HepG2 (cell line): ENCODE measurements around the gene BLCAP. TPM values are rescaled to one million over a fixed set of nuclear protein-coding genes. Genes with fewer than 3 reads are reported as not detected.

Experiments
- BHLHE40 ChIP-seq: IDR thresholded peaks from 2 replicates; pipeline ENCODE4 v1.6.1; 2011; ENCODE audit warnings: low read length, improper control_type of control experiment
- CTCF ChIP-seq: sonication (generic); formaldehyde crosslinking; IDR thresholded peaks from 2 replicates; pipeline ENCODE4 v1.5.0; 2020; ENCODE audit warnings: mild to moderate bottlenecking, missing genetic modification reagents, moderate library complexity
- DMAP1 ChIP-seq: IDR thresholded peaks from 2 replicates; pipeline ENCODE4 v1.6.1; 2016
- MXD3 ChIP-seq: IDR thresholded peaks from 2 replicates; pipeline ENCODE4 v1.6.1; 2016; ENCODE audit warnings: mild to moderate bottlenecking, missing biosample characterization, missing genetic modification reagents
- PHF8 ChIP-seq: sonication (generic); formaldehyde crosslinking; IDR thresholded peaks from 2 replicates; pipeline ENCODE4 v1.5.0; 2020; ENCODE audit warnings: missing genetic modification reagents
- RNF2 ChIP-seq: fragments of 450-650 bp; conservative IDR thresholded peaks from 2 replicates; pipeline ENCODE4 v1.6.1; 2016; ENCODE audit warnings: low read depth
- SMC3 ChIP-seq: IDR thresholded peaks from 2 replicates; pipeline ENCODE4 v1.6.1; 2011; ENCODE audit warnings: low read length, improper control_type of control experiment
- SNAI1 ChIP-seq: sonication (generic); formaldehyde crosslinking; IDR thresholded peaks from 2 replicates; pipeline ENCODE4 v1.5.0; 2020; ENCODE audit warnings: mild to moderate bottlenecking, missing genetic modification reagents, borderline replicate concordance
- ZEB1 ChIP-seq: IDR thresholded peaks from 2 replicates; pipeline ENCODE4 v1.6.1; 2012; ENCODE audit warnings: mild to moderate bottlenecking, low read depth, inconsistent platforms; ENCODE audit not compliant: insufficient replicate concordance
- ZNF576 ChIP-seq: sonication (generic); formaldehyde crosslinking; IDR thresholded peaks from 2 replicates; pipeline ENCODE4 v1.4.0; 2020; ENCODE audit warnings: mild to moderate bottlenecking, missing genetic modification reagents
- ZNF737 ChIP-seq: sonication (generic); formaldehyde crosslinking; IDR thresholded peaks from 2 replicates; pipeline ENCODE4 v1.5.0; 2020; ENCODE audit warnings: missing genetic modification reagents, mild to moderate bottlenecking, borderline replicate concordance
- polyA plus RNA-seq, 8 experiments: library from polyadenylated mRNA; depleted of rRNA in 3 of 8; stranded (reverse) in 7 of 8; unstranded in 1 of 8; fragments of >200 nt; fragmentation: Illumina TruSeq in 4 of 8; extraction: Trizol in 4 of 8; gene quantifications; 2 replicates each; pipeline versions ENCODE4 v1.2.1 to v1.2.3, GENCODE V29; 2011 to 2016; ENCODE audit warnings: low read depth in 4 of 8, missing spikeins in 1 of 8, mixed read lengths in 1 of 8; ENCODE audit not compliant: insufficient read depth in 1 of 8
- total RNA-seq, 5 experiments: library from RNA; depleted of rRNA; stranded (reverse); fragments of >200 nt; fragmentation: Illumina TruSeq; extraction: Trizol; gene quantifications; 2 replicates each; pipeline ENCODE4 v1.2.3, GENCODE V29; 2016; ENCODE audit warnings: low read depth in 1 of 5
- TF ChIP-seq, protein P1 (sequence below): sonication (generic); formaldehyde crosslinking; IDR thresholded peaks from 2 replicates; pipeline ENCODE4 v1.4.0; 2020; ENCODE audit warnings: missing genetic modification reagents; ENCODE audit errors: not compliant biosample characterization

Gene BLCAP
- total and polyA plus RNA-seq, 2 of the 13 experiments (the other 11 are each of a cell fraction or from before 2014, with no cell fraction given) = 52.4 to 86.8 TPM

DNA sequence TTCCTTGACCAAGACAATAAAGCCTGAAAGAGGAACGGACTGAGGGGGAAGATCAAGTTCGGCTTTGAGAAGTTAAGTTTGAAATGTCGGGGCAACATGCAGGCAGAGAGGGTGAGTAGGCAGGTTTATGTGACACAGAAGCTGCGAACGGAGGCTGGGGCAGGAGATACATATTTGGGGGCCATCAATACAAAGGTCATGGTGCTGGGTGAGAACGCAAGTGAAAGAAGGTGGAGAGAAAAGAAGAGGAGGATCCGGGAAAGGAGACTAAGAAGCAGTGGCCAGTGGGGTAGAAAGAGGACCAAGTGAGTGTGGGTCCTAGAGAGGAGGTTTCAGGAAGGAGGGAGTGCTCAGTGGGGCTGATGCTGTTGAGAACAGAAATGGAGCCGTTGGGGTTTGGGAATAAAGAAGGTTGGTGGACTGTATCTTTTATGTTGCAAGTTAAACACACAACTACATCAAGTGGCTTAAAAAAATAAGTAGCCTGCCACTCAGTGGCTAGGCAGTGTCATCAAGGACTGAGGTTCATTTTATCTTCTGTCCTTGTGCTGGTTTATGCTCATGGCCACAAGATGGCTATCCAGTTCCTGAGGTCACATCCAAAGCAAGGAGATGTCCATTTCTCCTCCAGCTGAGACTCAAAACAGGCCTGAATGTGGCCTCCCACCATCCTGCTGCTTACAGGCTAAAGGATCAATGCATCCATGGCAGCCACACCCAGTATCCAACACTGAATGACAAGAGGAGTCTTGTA is 1.7 kb upstream of the BLCAP start (continued):
- TF ChIP-seq CTCF (CRISPR knock-in tag) (peak; percentile 61), BHLHE40 (no peak), ZEB1 (no peak), MXD3 (CRISPR knock-in tag) (no peak), PHF8 (CRISPR knock-in tag) (peak; percentile 47), ZNF737 (CRISPR knock-in tag) (no peak), DMAP1 (CRISPR knock-in tag) (peak; percentile 27; the same call in 1 of the 2 replicates), RNF2 (no peak), SNAI1 (CRISPR knock-in tag) (no peak), SMC3 (peak; percentile 20; the same call in 1 of the 2 replicates), ZNF576 (0 out of 2 replicates have a peak, but pooled peaks have one; percentile 4)
- TF ChIP-seq, protein P1, sequence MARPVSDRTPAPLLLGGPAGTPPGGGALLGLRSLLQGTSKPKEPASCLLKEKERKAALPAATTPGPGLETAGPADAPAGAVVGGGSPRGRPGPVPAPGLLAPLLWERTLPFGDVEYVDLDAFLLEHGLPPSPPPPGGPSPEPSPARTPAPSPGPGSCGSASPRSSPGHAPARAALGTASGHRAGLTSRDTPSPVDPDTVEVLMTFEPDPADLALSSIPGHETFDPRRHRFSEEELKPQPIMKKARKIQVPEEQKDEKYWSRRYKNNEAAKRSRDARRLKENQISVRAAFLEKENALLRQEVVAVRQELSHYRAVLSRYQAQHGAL (CRISPR knock-in tag) = no peak
- TF ChIP-seq, all 625 proteins: peak for 29
